Effector CD4-positive, alpha-beta T cell (primary cell): ENCODE measurements around the gene PHF13.
"Not testable (repeated sequence)": the region's sequence is repeated elsewhere in the genome, so short reads cannot be mapped to it uniquely, and the experiment has no call there.

Experiments
- DNase-seq: peaks from one replicate; pipeline ENCODE4 v3.0.0-alpha.2; 2020

Gene PHF13

GRCh38 chr1:6587261-6588005 is 26.1 kb upstream of the PHF13 start:
- DNase-seq, result no peak

GRCh38 chr1:6588128-6588892 is 25.2 kb upstream of the PHF13 start:
- no peak for DNase-seq

- DNase-seq, result no peak
Measured at GRCh38 chr1:6588893-6589520, 24.5 kb upstream of the PHF13 start.

GRCh38 chr1:6590046-6590445 is 23.5 kb upstream of the PHF13 start:
- no peak for DNase-seq

GRCh38 chr1:6591222-6591621 is 22.3 kb upstream of the PHF13 start:
- no peak for DNase-seq

- no peak for DNase-seq
Measured at GRCh38 chr1:6591644-6592043, 21.9 kb upstream of the PHF13 start.

- DNase-seq, result no peak
Measured at GRCh38 chr1:6592441-6592840, 21.1 kb upstream of the PHF13 start.

- no peak for DNase-seq
Measured at GRCh38 chr1:6592865-6593593, 20.5 kb upstream of the PHF13 start.

GRCh38 chr1:6593810-6594209 is 19.7 kb upstream of the PHF13 start:
- DNase-seq, result no peak

- DNase-seq, result no peak
Measured at GRCh38 chr1:6594977-6595740, 18.4 kb upstream of the PHF13 start.

GRCh38 chr1:6596351-6596750 is 17.2 kb upstream of the PHF13 start:
- no peak for DNase-seq

- DNase-seq, result no peak
Measured at GRCh38 chr1:6596886-6597776, 16.4 kb upstream of the PHF13 start.

- DNase-seq, result no peak
Measured at GRCh38 chr1:6597777-6598131, 15.8 kb upstream of the PHF13 start.

- DNase-seq, result peak; percentile 42
Measured at GRCh38 chr1:6599141-6599975, 14.2 kb upstream of the PHF13 start.

GRCh38 chr1:6599991-6600390 is 13.5 kb upstream of the PHF13 start:
- not testable (repeated sequence) for DNase-seq

- DNase-seq, result no peak
Measured at GRCh38 chr1:6600410-6601048, 13.0 kb upstream of the PHF13 start.

- peak; percentile 68 for DNase-seq
Measured at GRCh38 chr1:6601049-6601922, 12.2 kb upstream of the PHF13 start.

- DNase-seq, result no peak
Measured at GRCh38 chr1:6601923-6602668, 11.4 kb upstream of the PHF13 start.
